Activated naive CD8-positive, alpha-beta T cell treated with anti-CD3 and anti-CD28 coated beads, Interleukin-2, amount 50 U/mL, for 24 hours (primary cell): ENCODE data around the gene ARHGAP25.

Experiments
- ATAC-seq: fragments of 150-1000 bp; cut with Tn5 transposase; one replicate; pipeline ENCODE4 v1.10.0; 2021
- DNase-seq: peaks from one replicate; pipeline ENCODE4 v3.0.0; 2021
- H3K27ac Mint-ChIP-seq: one replicate; pipeline ENCODE4 v1.8.0; 2021; ENCODE audit warnings: mild to moderate bottlenecking, mixed read lengths
- H3K27me3 Mint-ChIP-seq: one replicate; pipeline ENCODE4 v1.8.0; 2021; ENCODE audit warnings: mixed read lengths
- H3K36me3 Mint-ChIP-seq: one replicate; pipeline ENCODE4 v1.8.0; 2021; ENCODE audit warnings: low read depth, mixed read lengths
- H3K4me1 Mint-ChIP-seq: one replicate; pipeline ENCODE4 v1.8.0; 2021; ENCODE audit warnings: mixed read lengths
- H3K4me3 Mint-ChIP-seq: one replicate; pipeline ENCODE4 v1.8.0; 2021; ENCODE audit warnings: mild to moderate bottlenecking, moderate library complexity, mixed read lengths
- H3K9me3 Mint-ChIP-seq: one replicate; pipeline ENCODE4 v1.8.0; 2021; ENCODE audit warnings: mixed read lengths

ARHGAP25 gene

GRCh38 chr2:68709421-68709911 is 25.1 kb upstream of the ARHGAP25 start:
- H3K27ac Mint-ChIP-seq = peak overlapping the region; percentile 47

GRCh38 chr2:68710336-68710735 is 24.3 kb upstream of the ARHGAP25 start:
- Mint-ChIP-seq H3K9me3 (no peaks in the 10 kb centered on the region), H3K4me3 (no peak overlapping the region), H3K4me1 (peaks cover 38% of the 10 kb centered on the region), H3K36me3 (no peaks in the 10 kb centered on the region), H3K27me3 (peaks cover 1% of the 10 kb centered on the region), H3K27ac (no peak overlapping the region)
- no peak for DNase-seq
- ATAC-seq = no peak

More at GRCh38 chr2:68709421-68709911, 25.1 kb upstream of the ARHGAP25 start:
- no peak overlapping the region for H3K4me3 Mint-ChIP-seq
- H3K4me1 Mint-ChIP-seq = peaks cover 30% of the 10 kb centered on the region
- no peaks in the 10 kb centered on the region for H3K36me3 Mint-ChIP-seq
- no peaks in the 10 kb centered on the region for H3K9me3 Mint-ChIP-seq
- H3K27me3 Mint-ChIP-seq = peaks cover 1% of the 10 kb centered on the region
- ATAC-seq = peak; percentile 86
- no peak for DNase-seq

GRCh38 chr2:68710756-68711155 is 23.9 kb upstream of the ARHGAP25 start:
- no peak for ATAC-seq
- H3K36me3 Mint-ChIP-seq = no peaks in the 10 kb centered on the region

GRCh38 chr2:68714866-68715265 is 19.7 kb upstream of the ARHGAP25 start:
- H3K27me3 Mint-ChIP-seq = no peaks in the 10 kb centered on the region
- no peaks in the 10 kb centered on the region for H3K9me3 Mint-ChIP-seq
- H3K36me3 Mint-ChIP-seq = no peaks in the 10 kb centered on the region
- H3K27ac Mint-ChIP-seq = peak overlapping the region; percentile 81
- peaks cover 74% of the 10 kb centered on the region for H3K4me1 Mint-ChIP-seq
- H3K4me3 Mint-ChIP-seq = peak overlapping the region; percentile 4
- DNase-seq = peak; percentile 47
- peak; percentile 44 for ATAC-seq

More at GRCh38 chr2:68710756-68711155, 23.9 kb upstream of the ARHGAP25 start:
- no peak overlapping the region for H3K4me3 Mint-ChIP-seq
- no peaks in the 10 kb centered on the region for H3K9me3 Mint-ChIP-seq
- no peak for DNase-seq
- peaks cover 40% of the 10 kb centered on the region for H3K4me1 Mint-ChIP-seq
- no peak overlapping the region for H3K27ac Mint-ChIP-seq
- H3K27me3 Mint-ChIP-seq = peaks cover 1% of the 10 kb centered on the region

- Mint-ChIP-seq H3K4me1 (peaks cover 77% of the 10 kb centered on the region), H3K36me3 (no peaks in the 10 kb centered on the region), H3K9me3 (no peaks in the 10 kb centered on the region), H3K27ac (peak overlapping the region; percentile 81), H3K4me3 (peak overlapping the region; percentile 22), H3K27me3 (no peaks in the 10 kb centered on the region)
- DNase-seq (peak; percentile 66), ATAC-seq (peak; percentile 9)
Observed at GRCh38 chr2:68715353-68716041, 19.1 kb upstream of the ARHGAP25 start.

GRCh38 chr2:68716604-68717304 is 17.9 kb upstream of the ARHGAP25 start:
- Mint-ChIP-seq H3K27me3 (no peaks in the 10 kb centered on the region), H3K9me3 (no peaks in the 10 kb centered on the region), H3K4me1 (peaks cover 80% of the 10 kb centered on the region), H3K27ac (peak overlapping the region; percentile 81), H3K36me3 (no peaks in the 10 kb centered on the region), H3K4me3 (peak overlapping the region; percentile 30)
- ATAC-seq = peak; percentile 57
- no peak for DNase-seq

- DNase-seq = no peak
- Mint-ChIP-seq H3K27ac (peak overlapping the region; percentile 81), H3K4me1 (peaks cover 85% of the 10 kb centered on the region), H3K4me3 (no peak overlapping the region), H3K27me3 (no peaks in the 10 kb centered on the region), H3K36me3 (no peaks in the 10 kb centered on the region), H3K9me3 (no peaks in the 10 kb centered on the region)
- peak; percentile 88 for ATAC-seq
Observed at GRCh38 chr2:68717305-68717661, 17.3 kb upstream of the ARHGAP25 start.

- H3K27me3 Mint-ChIP-seq = no peaks in the 10 kb centered on the region
- peak overlapping the region; percentile 81 for H3K27ac Mint-ChIP-seq
- no peaks in the 10 kb centered on the region for H3K36me3 Mint-ChIP-seq
- peaks cover 88% of the 10 kb centered on the region for H3K4me1 Mint-ChIP-seq
- H3K9me3 Mint-ChIP-seq = no peaks in the 10 kb centered on the region
- DNase-seq (no peak), ATAC-seq (no peak)
- H3K4me3 Mint-ChIP-seq = peak overlapping the region; percentile 50
Observed at GRCh38 chr2:68719912-68720311, 14.7 kb upstream of the ARHGAP25 start.

- Mint-ChIP-seq H3K27me3 (no peaks in the 10 kb centered on the region), H3K9me3 (no peaks in the 10 kb centered on the region), H3K4me3 (peak overlapping the region; percentile 22), H3K4me1 (peaks cover 84% of the 10 kb centered on the region), H3K36me3 (no peaks in the 10 kb centered on the region), H3K27ac (peak overlapping the region; percentile 79)
- no peak for ATAC-seq
- DNase-seq = no peak
Observed at GRCh38 chr2:68720665-68721064, 13.9 kb upstream of the ARHGAP25 start.

GRCh38 chr2:68721482-68722101 is 13.0 kb upstream of the ARHGAP25 start:
- peak; percentile 34 for DNase-seq
- no peaks in the 10 kb centered on the region for H3K36me3 Mint-ChIP-seq
- no peak for ATAC-seq
- H3K4me1 Mint-ChIP-seq = peaks cover 84% of the 10 kb centered on the region
- peak overlapping the region; percentile 60 for H3K4me3 Mint-ChIP-seq
- peak overlapping the region; percentile 79 for H3K27ac Mint-ChIP-seq
- H3K27me3 Mint-ChIP-seq = no peaks in the 10 kb centered on the region
- H3K9me3 Mint-ChIP-seq = no peaks in the 10 kb centered on the region

- H3K36me3 Mint-ChIP-seq = no peaks in the 10 kb centered on the region
- no peaks in the 10 kb centered on the region for H3K9me3 Mint-ChIP-seq
- H3K27me3 Mint-ChIP-seq = no peaks in the 10 kb centered on the region
- peaks cover 84% of the 10 kb centered on the region for H3K4me1 Mint-ChIP-seq
- no peak for ATAC-seq
- DNase-seq = no peak
- no peak overlapping the region for H3K27ac Mint-ChIP-seq
- no peak overlapping the region for H3K4me3 Mint-ChIP-seq
Observed at GRCh38 chr2:68722712-68723111, 11.9 kb upstream of the ARHGAP25 start.

- H3K27me3 Mint-ChIP-seq = no peaks in the 10 kb centered on the region
- ATAC-seq (no peak), DNase-seq (no peak)
- no peaks in the 10 kb centered on the region for H3K9me3 Mint-ChIP-seq
- H3K4me3 Mint-ChIP-seq = no peak overlapping the region
- H3K4me1 Mint-ChIP-seq = peaks cover 84% of the 10 kb centered on the region
- H3K36me3 Mint-ChIP-seq = no peaks in the 10 kb centered on the region
- H3K27ac Mint-ChIP-seq = no peak overlapping the region
Observed at GRCh38 chr2:68723181-68723580, 11.4 kb upstream of the ARHGAP25 start.

GRCh38 chr2:68726100-68726499 is 8.5 kb upstream of the ARHGAP25 start:
- ATAC-seq = no peak
- Mint-ChIP-seq H3K27ac (no peak overlapping the region), H3K9me3 (no peaks in the 10 kb centered on the region), H3K4me3 (no peak overlapping the region), H3K36me3 (no peaks in the 10 kb centered on the region), H3K27me3 (no peaks in the 10 kb centered on the region), H3K4me1 (peaks cover 69% of the 10 kb centered on the region)
- DNase-seq = no peak

- Mint-ChIP-seq H3K9me3 (no peaks in the 10 kb centered on the region), H3K27ac (peak overlapping the region; percentile 52), H3K4me1 (peaks cover 69% of the 10 kb centered on the region), H3K36me3 (no peaks in the 10 kb centered on the region), H3K27me3 (no peaks in the 10 kb centered on the region), H3K4me3 (peak overlapping the region; percentile 1)
- ATAC-seq = peak; percentile 97
- peak; percentile 77 for DNase-seq
Observed at GRCh38 chr2:68726608-68727367, 7.8 kb upstream of the ARHGAP25 start.
